RWPE1 (cell line): Measurements from ENCODE around the gene ZRANB3.

Experiments used
- CTCF ChIA-PET: fragments of 350-600 bp; sonication (Branson Sonifier 250); formaldehyde crosslinking; extraction: SDS; loops from one replicate; lab custom pipeline; 2021; lab: Yijun Ruan, JAX
- POLR2A ChIA-PET: fragments of 400-600 bp; formaldehyde crosslinking; extraction: SDS; loops from one replicate; lab custom pipeline; 2020; ENCODE audit warnings: antibody characterized with exemption; ENCODE audit not compliant: low non-redundant PET; lab: Yijun Ruan, JAX
- DNase-seq: peaks from one replicate; pipeline ENCODE4 v3.0.0; 2012; ENCODE audit warnings: low spot score
- H3K27ac ChIP-seq: fragments of 450-650 bp; 2 replicates; pipeline ENCODE4 v1.5.1; 2017
- TF ChIP-seq, protein P1 (sequence below): fragments of 450-650 bp; conservative IDR thresholded peaks from 2 replicates; pipeline ENCODE4 v1.5.1; 2017; ENCODE audit warnings: low read depth, mild to moderate bottlenecking

The ZRANB3 gene

DNA sequence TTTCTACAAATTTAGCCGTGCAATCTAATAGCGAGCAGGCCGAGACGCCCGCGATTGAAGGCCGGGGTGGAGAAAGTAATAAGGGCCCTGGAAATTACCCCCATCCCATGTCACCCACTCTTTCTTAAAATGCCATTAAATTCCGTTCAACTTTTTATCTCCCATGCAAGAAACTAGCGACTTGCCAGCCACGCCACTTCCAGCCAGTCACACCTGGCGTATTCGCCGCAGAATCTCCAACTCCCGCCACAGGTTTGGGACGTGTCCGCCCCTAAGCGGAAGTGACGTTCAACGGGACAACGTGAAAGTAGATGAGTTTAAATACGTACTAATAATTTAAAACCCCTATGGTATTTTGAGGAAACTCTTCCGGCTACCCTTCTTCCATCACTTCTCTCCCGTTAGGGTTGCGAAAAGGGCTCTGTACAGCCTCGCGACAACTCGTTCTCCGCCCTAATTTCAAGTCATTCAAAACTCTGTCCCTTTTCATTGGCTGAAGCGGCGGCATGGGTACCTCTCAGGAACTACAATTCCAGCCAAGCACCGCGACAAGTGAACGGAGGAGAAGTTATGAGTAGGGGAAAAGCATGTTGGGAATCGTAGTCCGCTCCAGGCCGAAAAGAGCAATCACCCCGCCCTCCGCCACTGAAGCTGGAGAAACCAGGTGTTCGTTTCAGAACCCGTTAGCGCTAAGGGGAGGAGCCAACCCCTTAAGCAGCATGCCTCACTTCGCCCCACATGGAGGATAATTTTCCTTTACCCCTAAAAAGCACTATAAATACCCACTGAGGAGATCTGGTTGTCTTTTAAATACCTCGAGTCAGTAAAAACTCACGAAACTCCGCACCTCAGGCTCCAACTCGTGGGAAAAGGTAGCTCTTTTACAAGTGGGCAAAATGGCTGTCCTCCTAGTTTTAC, at the start of gene ZRANB3:
TSS of gene ZRANB3 (minus strand) at position 906 of the 918 bp plus-strand sequence.
- TF ChIP-seq, protein P1, sequence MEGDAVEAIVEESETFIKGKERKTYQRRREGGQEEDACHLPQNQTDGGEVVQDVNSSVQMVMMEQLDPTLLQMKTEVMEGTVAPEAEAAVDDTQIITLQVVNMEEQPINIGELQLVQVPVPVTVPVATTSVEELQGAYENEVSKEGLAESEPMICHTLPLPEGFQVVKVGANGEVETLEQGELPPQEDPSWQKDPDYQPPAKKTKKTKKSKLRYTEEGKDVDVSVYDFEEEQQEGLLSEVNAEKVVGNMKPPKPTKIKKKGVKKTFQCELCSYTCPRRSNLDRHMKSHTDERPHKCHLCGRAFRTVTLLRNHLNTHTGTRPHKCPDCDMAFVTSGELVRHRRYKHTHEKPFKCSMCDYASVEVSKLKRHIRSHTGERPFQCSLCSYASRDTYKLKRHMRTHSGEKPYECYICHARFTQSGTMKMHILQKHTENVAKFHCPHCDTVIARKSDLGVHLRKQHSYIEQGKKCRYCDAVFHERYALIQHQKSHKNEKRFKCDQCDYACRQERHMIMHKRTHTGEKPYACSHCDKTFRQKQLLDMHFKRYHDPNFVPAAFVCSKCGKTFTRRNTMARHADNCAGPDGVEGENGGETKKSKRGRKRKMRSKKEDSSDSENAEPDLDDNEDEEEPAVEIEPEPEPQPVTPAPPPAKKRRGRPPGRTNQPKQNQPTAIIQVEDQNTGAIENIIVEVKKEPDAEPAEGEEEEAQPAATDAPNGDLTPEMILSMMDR = no peak
- CTCF ChIA-PET = interaction anchor here (0.6 to 0.7 kb wide), 2 partner anchors 15 to 612 kb away, joined by 3 to 4 read pairs; partner anchors contain the start of gene CCNT2

DNA sequence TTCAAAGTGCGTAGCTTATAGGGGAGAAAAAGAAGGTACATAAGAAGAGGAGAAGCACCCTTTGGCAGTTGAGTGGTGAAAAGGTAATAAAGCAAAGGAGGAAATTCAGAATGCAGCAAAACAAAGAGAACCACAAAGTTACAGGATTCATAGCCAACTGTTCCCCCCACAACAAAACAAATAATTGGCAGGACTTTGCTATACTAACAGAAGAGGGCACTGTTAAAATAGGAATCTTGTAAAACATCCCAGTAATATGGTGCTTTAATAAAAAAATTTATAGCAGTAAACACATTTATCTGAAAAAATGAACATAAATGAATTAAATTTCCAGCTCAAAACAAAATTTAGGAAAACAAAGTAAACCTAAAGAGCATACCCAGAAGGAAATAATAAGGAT, 42.6 kb upstream of the ZRANB3 start:
- TF ChIP-seq, protein P1 = no peak
- CTCF ChIA-PET = no interaction called here
- no peak for DNase-seq
- POLR2A ChIA-PET = no interaction called here
- no peak overlapping the region for H3K27ac ChIP-seq

More for the DNA sequence above, at the start of gene ZRANB3:
- peak within 1 kb of the TSS; percentile 97 for H3K27ac ChIP-seq
- POLR2A ChIA-PET = interaction anchor here (0.6 to 0.7 kb wide), 2 partner anchors 34 to 260 kb away, joined by 3 to 5 read pairs; no protein-coding TSS in a partner anchor
- peak; percentile 97 for DNase-seq

DNA sequence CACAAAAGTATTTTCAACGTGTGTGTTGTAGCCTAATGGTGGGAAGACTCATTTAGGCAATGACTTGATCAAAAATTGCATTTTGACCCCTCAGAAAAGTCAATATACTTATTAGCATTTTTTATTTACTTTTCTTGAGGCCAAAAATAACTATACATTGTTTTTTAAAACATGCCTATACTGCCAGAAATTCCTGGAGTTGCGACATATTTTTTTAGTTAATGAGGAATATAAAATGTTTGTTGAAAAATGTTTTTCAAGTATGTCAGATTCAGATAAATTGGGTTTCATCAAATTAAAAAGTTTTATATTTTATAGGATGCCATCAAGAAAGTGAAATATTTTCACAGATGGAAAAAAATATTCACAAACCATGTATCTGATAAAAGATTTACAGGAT, 39.9 kb upstream of the ZRANB3 start:
- ChIA-PET CTCF (no interaction called here), POLR2A (no interaction called here)
- TF ChIP-seq, protein P1 = no peak

DNA sequence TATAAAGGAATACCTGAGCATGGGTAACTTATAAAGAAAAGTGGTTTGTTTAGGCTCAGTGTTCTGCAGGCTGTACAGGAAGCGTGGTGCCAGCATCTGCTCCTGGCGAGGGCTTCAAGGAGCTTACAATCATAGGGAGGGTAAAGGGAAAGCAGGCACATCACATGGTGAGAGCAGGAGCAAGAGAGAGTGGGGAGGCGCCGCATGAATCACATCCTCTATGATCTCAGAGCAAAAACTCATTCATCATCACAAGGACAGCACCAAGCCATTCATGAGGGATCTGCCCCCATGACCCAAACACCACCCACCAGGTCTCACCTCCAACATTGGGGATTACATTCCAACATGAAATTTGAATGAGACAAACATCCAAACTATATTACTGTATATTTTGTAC, 32.8 kb upstream of the ZRANB3 start:
- POLR2A ChIA-PET = no interaction called here
- DNase-seq = no peak
- CTCF ChIA-PET = no interaction called here
- TF ChIP-seq, protein P1 = no peak
- H3K27ac ChIP-seq = no peak overlapping the region

More for the DNA sequence above, 39.9 kb upstream of the ZRANB3 start:
- H3K27ac ChIP-seq = no peak overlapping the region
- DNase-seq = no peak

DNA sequence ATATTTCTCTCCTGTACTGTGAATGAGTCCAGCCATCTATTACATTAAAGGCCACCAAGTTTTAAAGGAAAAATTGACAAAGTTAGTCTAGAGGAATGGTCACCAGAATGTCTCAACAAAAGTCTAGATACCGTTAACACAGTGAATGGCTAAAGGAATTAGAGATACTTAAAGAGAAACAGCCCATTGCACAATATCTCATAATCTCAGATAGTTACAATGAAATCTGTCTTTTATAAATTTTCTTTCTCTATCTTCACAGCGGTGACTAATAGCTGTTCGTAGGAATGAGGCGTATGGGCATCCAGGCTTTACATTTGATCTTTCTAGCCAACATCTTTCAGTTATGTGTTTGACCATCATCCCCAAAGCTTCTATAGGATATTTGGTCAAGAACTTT, 30.9 kb upstream of the ZRANB3 start:
- ChIA-PET POLR2A (no interaction called here), CTCF (no interaction called here)
- no peak for DNase-seq
- no peak overlapping the region for H3K27ac ChIP-seq
- TF ChIP-seq, protein P1 = no peak

DNA sequence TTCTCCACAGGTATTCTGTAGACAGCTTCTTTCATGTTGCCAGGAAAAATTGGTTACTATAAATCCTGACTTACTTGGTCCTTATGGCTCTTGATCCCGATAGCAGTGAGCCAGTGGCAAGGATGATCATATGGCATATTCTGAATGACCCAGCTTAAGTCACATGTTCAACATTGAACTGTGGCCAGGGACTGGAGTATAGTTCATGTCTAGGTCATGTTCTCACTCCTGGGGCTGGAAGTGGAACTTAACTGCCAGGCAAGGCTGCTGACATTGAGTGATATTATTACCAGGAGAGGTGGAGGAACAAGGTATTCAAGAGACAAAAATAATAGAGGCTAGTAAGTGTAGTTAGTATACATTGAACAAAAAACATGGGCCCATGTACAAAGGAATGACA, 26.5 kb upstream of the ZRANB3 start:
- no peak overlapping the region for H3K27ac ChIP-seq
- CTCF ChIA-PET = no interaction called here
- TF ChIP-seq, protein P1 = no peak
- POLR2A ChIA-PET = no interaction called here
- no peak for DNase-seq
